KOPT-K1 (cell line): ENCODE data around the gene DGKI.
"Not testable (repeated sequence)": the region's sequence is repeated elsewhere in the genome, so short reads cannot be mapped to it uniquely, and the experiment has no call there.

ENCODE experiments used
- H3K27ac ChIP-seq: fragments of 200-600 bp; sonication (generic); 2 replicates; pipeline ENCODE4 v1.5.1; 2016; ENCODE audit warnings: antibody characterized with exemption, mild to moderate bottlenecking, low read depth, low read length; ENCODE audit not compliant: poor library complexity, severe bottlenecking
- H3K36me3 ChIP-seq: fragments of 200-600 bp; sonication (generic); 2 replicates; pipeline ENCODE4 v1.5.1; 2017; ENCODE audit warnings: antibody characterized with exemption, mild to moderate bottlenecking, low read length, moderate library complexity; ENCODE audit not compliant: insufficient read depth
- H3K9me3 ChIP-seq: fragments of 200-600 bp; sonication (generic); 2 replicates; pipeline ENCODE4 v1.5.1; 2017; ENCODE audit warnings: antibody characterized with exemption, low read length, mild to moderate bottlenecking; ENCODE audit not compliant: insufficient read depth, poor library complexity, severe bottlenecking

The DGKI gene

DNA sequence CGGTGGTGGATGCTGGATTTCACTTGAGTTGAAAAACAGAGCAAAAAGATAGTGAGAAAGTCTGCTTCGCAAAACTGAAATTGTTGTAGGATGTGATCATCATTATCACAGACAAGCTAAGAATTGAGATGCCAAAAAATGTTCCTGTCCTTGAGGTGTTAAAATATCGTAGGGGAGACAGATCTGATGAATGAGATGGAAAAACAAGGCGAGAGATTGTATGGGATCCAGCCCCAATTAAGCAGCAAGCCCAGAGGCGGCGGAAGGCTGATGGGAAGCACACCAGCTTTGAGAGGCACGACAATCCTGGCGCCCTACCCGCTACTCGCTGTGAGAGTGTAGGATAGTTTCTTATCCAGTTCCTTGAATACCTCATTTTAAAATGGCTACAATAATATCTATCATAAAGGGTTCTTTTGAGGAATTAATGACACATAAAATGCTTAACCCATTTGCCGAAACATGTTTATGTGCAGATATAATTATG, 372.2 kb downstream of the DGKI start:
- no peak overlapping the region for H3K27ac ChIP-seq
- H3K9me3 ChIP-seq = no peaks in the 10 kb centered on the region

DNA sequence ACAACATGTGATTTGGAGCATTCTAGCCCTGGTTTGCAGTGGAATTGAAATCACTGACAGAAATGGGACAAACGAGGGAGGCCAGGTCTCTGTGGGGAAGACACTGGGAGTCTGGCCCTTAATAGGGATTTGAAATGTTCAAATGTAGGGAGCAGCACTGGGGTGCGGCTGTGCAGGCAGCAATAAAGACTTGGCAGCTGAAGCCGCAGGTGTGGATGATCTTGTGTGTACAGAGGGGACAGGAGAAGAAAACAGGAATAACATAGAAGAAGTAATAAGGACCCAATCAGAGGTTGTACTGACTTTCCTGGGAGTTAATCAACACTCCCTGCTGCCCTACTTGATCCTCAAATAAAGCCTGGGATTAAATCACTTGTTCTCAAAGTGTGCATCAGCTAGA, 375.6 kb downstream of the DGKI start:
- Histone ChIP-seq H3K9me3 (no peaks in the 10 kb centered on the region), H3K27ac (no peak overlapping the region), H3K36me3 (no peaks in the 10 kb centered on the region)

More for the DNA sequence above, 372.2 kb downstream of the DGKI start:
- no peaks in the 10 kb centered on the region for H3K36me3 ChIP-seq

DNA sequence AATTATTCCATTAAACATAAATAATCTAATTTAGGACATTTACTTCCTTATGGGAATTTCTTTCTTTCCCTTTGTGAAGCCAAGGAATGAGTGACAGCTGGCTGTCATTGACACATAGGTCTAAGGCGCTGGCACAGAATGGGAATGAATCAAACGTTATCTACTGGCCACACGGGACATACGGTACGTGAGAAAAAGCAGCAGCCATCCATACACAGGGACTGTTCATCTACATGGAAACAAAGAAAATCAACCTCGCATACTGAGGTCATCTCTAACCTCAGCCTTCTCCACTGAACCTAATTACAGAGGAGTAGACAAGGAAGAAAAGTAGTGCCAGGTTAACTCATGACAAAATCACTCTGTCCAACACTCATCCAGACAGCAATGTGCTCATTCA, 376.9 kb downstream of the DGKI start:
- no peaks in the 10 kb centered on the region for H3K36me3 ChIP-seq
- H3K27ac ChIP-seq = no peak overlapping the region
- H3K9me3 ChIP-seq = no peaks in the 10 kb centered on the region

DNA sequence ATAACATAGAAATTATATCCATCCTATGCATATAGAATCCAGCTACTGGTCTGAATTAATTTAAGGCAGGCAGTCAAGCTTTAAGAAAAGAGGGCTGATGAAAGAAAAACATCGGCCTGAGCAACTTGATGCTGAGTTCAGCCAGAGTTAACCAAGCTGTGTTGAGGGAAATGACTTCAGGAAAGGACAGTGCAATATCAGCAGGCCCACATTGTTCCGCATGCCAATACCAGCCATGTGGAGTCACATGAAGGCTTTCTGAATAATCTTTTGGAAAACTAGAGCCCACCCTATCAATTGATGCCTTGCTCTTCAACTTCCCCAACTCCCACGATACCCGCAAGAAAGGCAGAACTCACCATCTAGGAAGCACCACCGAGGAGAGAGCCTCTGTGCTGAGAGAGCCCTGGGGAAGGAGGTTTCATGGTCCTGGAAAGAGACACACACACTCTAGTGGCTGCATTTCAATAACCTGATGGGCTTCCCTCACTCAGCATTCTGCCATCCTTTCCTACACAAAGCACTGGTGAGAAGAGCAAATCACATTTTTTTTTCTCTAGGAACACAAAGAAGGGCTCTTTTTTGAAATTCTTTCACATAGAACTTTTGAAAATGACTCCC, 377.5 kb downstream of the DGKI start:
- Histone ChIP-seq H3K27ac (no peak overlapping the region), H3K36me3 (no peaks in the 10 kb centered on the region), H3K9me3 (no peaks in the 10 kb centered on the region)

DNA sequence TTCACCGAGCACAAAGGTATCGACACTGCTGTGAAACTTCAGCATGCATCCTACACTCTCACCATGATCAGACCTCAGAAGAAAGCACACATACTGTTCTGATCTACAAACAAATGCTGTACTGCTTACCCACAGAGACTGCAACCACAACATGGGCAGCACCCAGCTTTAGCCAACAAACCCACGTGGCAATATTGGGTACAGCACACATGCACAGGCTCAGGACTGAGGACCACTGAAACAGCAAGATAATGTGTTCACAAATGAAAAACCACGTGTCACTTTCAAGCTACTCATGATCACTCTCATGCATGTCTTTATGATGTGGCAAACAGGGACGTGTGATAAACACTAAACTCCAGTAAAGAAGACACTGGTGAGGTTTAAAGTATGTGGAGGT, 383.9 kb downstream of the DGKI start:
- no peaks in the 10 kb centered on the region for H3K36me3 ChIP-seq
- no peak overlapping the region for H3K27ac ChIP-seq
- no peaks in the 10 kb centered on the region for H3K9me3 ChIP-seq

DNA sequence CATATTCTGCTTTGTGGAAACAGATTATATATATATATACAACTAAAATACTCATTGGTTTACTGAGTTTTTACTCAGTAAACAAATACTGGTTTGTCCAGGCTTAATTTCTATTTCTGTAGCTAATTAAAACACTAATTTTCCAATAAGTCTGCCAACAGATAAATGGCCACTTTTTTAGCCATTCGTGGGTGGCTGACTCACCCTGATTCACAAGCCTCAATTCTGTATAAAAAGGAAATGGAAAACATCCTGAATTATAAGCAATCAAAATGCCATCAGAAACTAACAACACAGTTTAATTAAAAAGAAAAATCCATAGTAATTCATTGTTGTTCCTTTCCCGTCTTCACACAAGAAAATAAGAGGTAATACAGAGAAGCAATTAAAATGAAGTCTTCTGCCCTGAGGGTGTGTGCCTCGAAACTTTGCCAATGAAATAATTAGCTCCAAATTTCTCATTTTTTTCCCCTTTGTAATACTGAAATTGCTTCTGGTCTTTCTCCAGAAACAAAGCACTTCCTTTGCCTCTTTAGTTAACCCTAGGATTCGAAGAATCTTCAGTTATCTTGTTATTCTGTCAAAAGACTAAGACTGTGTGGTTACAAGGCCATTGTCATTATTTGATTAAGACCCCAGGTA, 384.6 kb downstream of the DGKI start:
- Histone ChIP-seq H3K36me3 (no peaks in the 10 kb centered on the region), H3K9me3 (no peaks in the 10 kb centered on the region), H3K27ac (no peak overlapping the region)

DNA sequence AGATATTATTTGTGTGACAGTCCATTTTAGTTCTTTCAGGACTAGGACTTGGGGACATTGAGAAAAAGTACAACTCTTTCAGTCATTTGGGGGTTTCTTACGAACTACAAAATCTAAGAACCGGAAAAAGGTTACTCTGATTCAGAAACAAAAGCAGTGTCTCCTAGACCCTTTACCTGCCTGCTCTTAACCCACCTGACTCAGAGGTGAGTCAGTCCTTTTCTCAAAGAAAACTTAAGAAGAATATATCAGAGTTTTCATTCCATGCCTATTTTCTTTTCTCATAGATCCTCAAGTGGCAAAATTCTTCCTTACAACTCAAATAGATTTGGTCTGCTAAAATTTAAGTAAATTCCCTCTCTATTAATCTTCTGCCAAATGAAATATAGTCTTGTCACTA, 388.4 kb downstream of the DGKI start:
- H3K9me3 ChIP-seq = no peaks in the 10 kb centered on the region

DNA sequence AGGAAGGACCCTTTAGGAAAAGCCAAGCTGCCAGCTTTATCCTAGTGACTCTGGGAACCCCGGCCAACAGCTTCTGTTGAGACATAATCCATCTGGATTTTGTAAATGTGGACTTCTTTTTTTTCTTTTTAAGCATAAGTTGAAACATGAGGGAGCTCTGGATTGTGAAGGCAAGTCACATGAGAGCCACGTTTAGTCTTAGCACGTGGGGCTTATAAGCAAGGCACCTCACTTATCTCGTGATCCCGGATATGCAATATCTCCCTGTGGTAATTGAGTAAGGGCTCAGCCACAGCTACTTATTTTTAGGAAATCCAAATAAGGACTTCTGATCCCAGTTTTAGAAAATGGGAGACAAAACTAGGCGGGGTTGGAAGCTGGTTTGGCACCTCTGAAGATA, 392.0 kb downstream of the DGKI start:
- no peaks in the 10 kb centered on the region for H3K36me3 ChIP-seq
- H3K27ac ChIP-seq = no peak overlapping the region
- no peaks in the 10 kb centered on the region for H3K9me3 ChIP-seq

More for the DNA sequence above, 388.4 kb downstream of the DGKI start:
- Histone ChIP-seq H3K36me3 (no peaks in the 10 kb centered on the region), H3K27ac (no peak overlapping the region)

DNA sequence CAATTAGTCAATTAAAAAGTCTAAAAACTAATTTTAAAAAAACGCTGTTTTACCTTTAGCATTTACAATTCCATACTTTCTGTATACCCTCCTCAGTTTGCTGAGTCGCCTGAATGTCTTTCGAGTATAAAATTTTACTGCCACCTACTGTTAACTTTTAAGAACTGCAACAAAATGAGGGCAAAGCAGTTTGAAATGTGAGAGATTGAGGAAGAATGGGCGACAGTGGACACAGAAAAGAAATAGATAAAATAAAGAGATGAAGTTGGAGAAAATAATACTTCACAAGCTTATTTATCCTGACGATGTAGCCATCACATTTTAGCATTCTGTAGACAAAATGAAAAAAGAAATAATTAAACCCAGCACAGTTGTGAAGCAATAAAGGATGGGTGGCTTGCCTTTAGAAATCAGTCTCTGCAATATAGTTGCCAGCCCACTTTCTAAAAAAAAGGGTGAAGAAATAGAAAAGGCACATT, 392.5 kb downstream of the DGKI start:
- H3K36me3 ChIP-seq = no peaks in the 10 kb centered on the region
- H3K9me3 ChIP-seq = no peaks in the 10 kb centered on the region
- no peak overlapping the region for H3K27ac ChIP-seq

DNA sequence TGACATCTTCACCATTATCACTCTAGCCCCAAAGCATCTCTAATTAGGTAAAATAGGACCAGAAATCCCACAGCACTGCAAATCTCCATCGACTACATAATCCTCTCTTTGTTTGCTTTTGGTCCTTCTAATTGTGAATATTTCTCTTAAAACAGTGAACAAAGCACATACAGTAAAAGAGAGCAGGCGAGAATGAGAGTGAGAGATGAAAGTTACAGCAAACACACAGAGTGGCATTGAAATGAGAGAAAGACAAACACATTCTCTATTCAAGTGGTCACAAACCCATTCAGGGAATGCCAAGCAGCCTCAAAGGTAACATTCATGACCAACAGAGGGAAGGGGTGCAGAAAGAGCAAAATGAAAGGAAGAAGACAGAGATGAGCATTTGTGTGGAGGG, 393.4 kb downstream of the DGKI start:
- no peaks in the 10 kb centered on the region for H3K36me3 ChIP-seq

DNA sequence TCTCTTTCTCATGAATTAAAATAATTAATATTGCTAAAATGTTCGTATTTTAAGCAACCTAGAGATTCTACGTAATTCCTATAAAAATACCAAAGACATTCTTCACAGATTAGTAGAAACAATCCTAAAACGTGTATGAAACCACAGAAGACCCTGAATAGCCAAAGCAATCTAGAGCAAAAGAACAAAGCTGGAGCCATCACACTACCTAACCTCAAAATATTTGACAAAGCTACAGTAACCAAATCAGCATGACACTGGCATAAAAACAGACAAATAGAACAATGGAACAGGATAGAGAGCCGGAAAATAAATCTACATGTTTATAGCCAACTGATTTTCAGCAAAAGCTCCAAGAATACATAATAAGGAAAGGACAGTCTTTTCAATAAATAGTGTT, 397.8 kb downstream of the DGKI start:
- H3K36me3 ChIP-seq = no peaks in the 10 kb centered on the region
- H3K9me3 ChIP-seq = no peaks in the 10 kb centered on the region

More for the DNA sequence above, 393.4 kb downstream of the DGKI start:
- Histone ChIP-seq H3K27ac (no peak overlapping the region), H3K9me3 (no peaks in the 10 kb centered on the region)

DNA sequence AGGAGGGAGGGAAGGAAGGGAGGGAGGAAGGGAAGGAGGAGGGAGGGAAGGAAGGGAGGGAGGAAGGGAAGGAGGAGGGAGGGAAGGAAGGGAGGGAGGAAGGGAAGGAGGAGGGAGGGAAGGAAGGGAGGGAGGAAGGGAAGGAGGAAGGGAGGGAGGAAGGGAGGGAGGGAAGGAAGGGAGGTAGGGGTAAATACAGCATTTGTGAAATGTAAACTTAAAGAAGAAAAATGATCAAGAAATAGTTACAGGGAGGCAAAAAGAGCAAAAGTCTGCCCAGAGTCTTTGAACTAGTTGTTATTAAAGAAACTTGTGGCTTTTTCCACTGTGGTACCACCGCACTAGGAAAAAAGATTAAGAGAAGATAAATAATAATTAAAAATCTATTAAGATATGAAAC, 398.2 kb downstream of the DGKI start:
- H3K36me3 ChIP-seq, H3K27ac ChIP-seq, H3K9me3 ChIP-seq: not testable (repeated sequence)

More for the DNA sequence above, 397.8 kb downstream of the DGKI start:
- no peak overlapping the region for H3K27ac ChIP-seq

DNA sequence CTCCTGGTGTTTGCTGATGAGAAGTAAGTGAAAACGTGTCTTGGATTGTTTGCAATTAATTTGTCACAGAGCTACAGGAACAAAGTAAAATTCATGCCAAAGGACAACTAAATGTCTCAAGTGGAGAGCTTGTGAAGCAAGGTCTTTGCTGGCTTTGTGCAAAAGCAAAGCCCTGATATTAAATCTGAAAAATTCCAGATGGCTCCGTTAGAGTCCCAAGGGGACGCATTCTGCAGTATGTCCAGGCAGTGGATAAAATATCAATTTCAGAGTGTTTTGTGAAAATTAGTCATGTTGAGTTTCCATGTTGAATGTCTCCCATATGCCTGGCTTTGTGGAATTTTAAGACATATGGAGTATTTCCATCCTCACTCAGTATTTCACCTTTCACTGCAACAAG, 400.7 kb downstream of the DGKI start:
- Histone ChIP-seq H3K36me3 (no peaks in the 10 kb centered on the region), H3K27ac (no peak overlapping the region), H3K9me3 (no peaks in the 10 kb centered on the region)

DNA sequence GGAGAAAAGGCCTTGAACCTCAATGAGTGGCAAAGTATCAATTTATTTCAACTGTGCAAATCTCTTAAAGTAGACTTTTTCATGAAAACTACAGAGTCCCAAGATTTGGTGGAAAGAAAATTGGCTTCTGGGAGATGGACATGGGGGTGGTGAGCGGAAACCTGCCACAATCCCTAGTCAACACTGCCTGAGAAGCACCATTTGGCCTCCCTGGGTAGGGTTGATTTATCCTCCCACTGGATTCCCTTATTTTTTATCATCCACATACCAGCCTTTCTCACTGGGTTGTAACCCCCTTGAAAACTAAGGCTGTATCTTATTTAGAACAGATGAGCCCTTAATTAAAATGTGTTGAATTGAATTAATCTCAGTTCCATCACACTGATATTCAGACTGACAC, 401.5 kb downstream of the DGKI start:
- H3K27ac ChIP-seq = no peak overlapping the region
- no peaks in the 10 kb centered on the region for H3K9me3 ChIP-seq
- no peaks in the 10 kb centered on the region for H3K36me3 ChIP-seq

DNA sequence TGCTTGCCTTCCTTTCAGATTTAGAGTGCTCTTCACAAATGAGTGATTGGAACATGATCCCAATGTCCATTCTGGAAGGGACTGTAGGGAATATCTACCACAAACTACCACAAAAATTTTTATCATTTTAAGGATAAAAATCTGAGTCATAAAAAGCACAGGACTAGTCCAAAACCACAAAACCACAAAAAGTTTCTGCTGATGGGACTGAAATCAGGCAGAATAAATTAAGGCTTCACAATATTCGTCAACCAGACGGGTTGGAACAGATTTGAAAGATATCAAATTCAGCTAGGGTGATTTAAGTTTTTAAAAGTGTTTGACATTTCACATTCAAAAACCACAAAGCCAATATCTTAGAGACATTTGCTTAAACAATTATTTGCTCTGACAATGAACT, 403.2 kb downstream of the DGKI start:
- Histone ChIP-seq H3K36me3 (no peaks in the 10 kb centered on the region), H3K9me3 (no peaks in the 10 kb centered on the region), H3K27ac (no peak overlapping the region)

DNA sequence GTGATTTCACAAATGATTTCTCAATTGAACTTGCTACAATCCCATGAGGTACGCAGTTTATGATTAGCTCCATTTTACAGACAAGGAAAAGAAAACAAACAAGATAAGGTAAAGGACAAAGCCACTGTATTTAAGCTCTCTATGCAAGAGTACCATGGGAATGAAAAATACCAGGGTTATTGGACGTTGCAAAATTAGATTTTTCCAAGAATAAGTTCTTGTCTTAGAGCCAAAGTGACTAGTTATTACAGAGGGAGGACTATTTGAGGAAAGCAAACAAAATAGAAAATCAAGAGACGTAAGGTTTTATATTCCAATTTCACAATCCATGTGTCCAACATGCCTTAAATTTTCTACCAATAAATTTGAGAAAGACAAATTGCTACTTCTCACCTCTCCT, 405.3 kb downstream of the DGKI start:
- Histone ChIP-seq H3K9me3 (no peaks in the 10 kb centered on the region), H3K36me3 (no peaks in the 10 kb centered on the region), H3K27ac (no peak overlapping the region)
